ENCODE results near the gene GRHL3. TPM values are rescaled to one million over a fixed set of nuclear protein-coding genes. Genes with fewer than 3 reads are reported as not detected.

Gene GRHL3
- total RNA-seq, 1 experiment from 2014 or later, result 2.5 TPM

DNA sequence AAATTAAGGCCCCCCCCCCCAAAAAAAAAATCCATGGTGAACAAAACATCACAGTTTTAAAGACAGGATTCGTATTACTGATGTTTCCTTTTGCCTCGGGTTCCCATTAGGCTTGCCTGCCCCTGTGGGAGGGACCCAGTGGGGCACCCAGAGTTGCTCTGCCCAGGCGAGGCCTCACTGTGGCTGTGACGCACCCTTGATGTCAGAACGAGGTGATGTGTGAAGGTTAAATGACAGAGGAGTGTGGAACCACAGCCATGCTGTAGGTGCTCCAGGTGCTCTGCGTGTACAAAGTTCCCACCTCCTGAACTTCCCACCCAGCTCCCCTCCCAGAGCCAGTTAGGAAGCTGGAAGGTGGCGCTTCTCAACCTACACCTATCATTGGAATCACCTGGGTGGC, 37.9 kb downstream of the GRHL3 start (continued):
- TF ChIP-seq, protein P1, sequence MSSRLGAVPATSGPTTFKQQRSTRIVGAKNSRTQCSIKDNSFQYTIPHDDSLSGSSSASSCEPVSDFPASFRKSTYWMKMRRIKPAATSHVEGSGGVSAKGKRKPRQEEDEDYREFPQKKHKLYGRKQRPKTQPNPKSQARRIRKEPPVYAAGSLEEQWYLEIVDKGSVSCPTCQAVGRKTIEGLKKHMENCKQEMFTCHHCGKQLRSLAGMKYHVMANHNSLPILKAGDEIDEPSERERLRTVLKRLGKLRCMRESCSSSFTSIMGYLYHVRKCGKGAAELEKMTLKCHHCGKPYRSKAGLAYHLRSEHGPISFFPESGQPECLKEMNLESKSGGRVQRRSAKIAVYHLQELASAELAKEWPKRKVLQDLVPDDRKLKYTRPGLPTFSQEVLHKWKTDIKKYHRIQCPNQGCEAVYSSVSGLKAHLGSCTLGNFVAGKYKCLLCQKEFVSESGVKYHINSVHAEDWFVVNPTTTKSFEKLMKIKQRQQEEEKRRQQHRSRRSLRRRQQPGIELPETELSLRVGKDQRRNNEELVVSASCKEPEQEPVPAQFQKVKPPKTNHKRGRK (CRISPR knock-in tag; IDR thresholded peaks at IDR 0.05; ENCODE audit: borderline replicate concordance), result no peak
- TF ChIP-seq ZNF219 (CRISPR knock-in tag; IDR thresholded peaks at IDR 0.05; ENCODE audit: borderline replicate concordance) (no peak), ZNF232 (CRISPR knock-in tag; IDR thresholded peaks at IDR 0.05) (no peak), SOX15 (CRISPR knock-in tag; IDR thresholded peaks at IDR 0.05) (no peak), NR1H2 (CRISPR knock-in tag; IDR thresholded peaks at IDR 0.05) (no peak), ELF4 (CRISPR knock-in tag; IDR thresholded peaks at IDR 0.05; ENCODE audit: low read depth) (no peak), RORB (CRISPR knock-in tag; IDR thresholded peaks at IDR 0.05) (no peak), GTF2I (CRISPR knock-in tag; conservative IDR thresholded peaks at IDR 0.05) (no peak), HMGA2 (CRISPR knock-in tag; IDR thresholded peaks at IDR 0.05) (no peak)
- TF ChIP-seq, protein P2, sequence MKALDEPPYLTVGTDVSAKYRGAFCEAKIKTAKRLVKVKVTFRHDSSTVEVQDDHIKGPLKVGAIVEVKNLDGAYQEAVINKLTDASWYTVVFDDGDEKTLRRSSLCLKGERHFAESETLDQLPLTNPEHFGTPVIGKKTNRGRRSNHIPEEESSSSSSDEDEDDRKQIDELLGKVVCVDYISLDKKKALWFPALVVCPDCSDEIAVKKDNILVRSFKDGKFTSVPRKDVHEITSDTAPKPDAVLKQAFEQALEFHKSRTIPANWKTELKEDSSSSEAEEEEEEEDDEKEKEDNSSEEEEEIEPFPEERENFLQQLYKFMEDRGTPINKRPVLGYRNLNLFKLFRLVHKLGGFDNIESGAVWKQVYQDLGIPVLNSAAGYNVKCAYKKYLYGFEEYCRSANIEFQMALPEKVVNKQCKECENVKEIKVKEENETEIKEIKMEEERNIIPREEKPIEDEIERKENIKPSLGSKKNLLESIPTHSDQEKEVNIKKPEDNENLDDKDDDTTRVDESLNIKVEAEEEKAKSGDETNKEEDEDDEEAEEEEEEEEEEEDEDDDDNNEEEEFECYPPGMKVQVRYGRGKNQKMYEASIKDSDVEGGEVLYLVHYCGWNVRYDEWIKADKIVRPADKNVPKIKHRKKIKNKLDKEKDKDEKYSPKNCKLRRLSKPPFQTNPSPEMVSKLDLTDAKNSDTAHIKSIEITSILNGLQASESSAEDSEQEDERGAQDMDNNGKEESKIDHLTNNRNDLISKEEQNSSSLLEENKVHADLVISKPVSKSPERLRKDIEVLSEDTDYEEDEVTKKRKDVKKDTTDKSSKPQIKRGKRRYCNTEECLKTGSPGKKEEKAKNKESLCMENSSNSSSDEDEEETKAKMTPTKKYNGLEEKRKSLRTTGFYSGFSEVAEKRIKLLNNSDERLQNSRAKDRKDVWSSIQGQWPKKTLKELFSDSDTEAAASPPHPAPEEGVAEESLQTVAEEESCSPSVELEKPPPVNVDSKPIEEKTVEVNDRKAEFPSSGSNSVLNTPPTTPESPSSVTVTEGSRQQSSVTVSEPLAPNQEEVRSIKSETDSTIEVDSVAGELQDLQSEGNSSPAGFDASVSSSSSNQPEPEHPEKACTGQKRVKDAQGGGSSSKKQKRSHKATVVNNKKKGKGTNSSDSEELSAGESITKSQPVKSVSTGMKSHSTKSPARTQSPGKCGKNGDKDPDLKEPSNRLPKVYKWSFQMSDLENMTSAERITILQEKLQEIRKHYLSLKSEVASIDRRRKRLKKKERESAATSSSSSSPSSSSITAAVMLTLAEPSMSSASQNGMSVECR (CRISPR knock-in tag; IDR thresholded peaks at IDR 0.05; ENCODE audit: borderline replicate concordance), result no peak
- TF ChIP-seq, protein P3, sequence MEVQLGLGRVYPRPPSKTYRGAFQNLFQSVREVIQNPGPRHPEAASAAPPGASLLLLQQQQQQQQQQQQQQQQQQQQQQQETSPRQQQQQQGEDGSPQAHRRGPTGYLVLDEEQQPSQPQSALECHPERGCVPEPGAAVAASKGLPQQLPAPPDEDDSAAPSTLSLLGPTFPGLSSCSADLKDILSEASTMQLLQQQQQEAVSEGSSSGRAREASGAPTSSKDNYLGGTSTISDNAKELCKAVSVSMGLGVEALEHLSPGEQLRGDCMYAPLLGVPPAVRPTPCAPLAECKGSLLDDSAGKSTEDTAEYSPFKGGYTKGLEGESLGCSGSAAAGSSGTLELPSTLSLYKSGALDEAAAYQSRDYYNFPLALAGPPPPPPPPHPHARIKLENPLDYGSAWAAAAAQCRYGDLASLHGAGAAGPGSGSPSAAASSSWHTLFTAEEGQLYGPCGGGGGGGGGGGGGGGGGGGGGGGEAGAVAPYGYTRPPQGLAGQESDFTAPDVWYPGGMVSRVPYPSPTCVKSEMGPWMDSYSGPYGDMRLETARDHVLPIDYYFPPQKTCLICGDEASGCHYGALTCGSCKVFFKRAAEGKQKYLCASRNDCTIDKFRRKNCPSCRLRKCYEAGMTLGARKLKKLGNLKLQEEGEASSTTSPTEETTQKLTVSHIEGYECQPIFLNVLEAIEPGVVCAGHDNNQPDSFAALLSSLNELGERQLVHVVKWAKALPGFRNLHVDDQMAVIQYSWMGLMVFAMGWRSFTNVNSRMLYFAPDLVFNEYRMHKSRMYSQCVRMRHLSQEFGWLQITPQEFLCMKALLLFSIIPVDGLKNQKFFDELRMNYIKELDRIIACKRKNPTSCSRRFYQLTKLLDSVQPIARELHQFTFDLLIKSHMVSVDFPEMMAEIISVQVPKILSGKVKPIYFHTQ (CRISPR knock-in tag; IDR thresholded peaks at IDR 0.05), result no peak
- TF ChIP-seq, protein P4, sequence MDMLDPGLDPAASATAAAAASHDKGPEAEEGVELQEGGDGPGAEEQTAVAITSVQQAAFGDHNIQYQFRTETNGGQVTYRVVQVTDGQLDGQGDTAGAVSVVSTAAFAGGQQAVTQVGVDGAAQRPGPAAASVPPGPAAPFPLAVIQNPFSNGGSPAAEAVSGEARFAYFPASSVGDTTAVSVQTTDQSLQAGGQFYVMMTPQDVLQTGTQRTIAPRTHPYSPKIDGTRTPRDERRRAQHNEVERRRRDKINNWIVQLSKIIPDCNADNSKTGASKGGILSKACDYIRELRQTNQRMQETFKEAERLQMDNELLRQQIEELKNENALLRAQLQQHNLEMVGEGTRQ (CRISPR knock-in tag; IDR thresholded peaks at IDR 0.05), result no peak

DNA sequence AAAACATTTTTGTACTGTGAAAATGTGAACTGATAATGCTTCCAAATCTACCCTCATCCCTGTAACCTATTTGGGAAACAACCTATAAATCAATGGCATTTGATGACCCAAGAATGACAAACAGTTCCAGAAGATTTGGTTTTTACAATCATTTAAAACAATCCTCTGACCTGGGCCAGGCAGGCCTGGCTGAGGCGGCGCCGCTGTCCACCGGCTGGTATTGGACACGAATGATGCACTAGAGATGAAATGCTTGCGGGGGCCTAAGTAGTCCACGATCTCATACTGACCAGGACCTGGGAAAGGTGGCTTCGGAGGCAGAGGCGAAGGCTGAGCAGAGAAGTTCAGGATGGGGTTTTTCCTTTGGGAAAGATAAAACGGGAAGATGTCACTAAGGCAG, 41.5 kb downstream of the GRHL3 start:
- ChIA-PET CTCF (interaction anchor here (0.7 to 1.0 kb wide), 2 partner anchors 32 to 162 kb away, joined by 3 to 4 read pairs; no protein-coding TSS in a partner anchor), POLR2A (no interaction called here)
- H3K27ac Mint-ChIP-seq, result no peak overlapping the region
- H3K36me3 Mint-ChIP-seq, result 0 out of 2 replicates have a peak, but pooled peaks cover 4% of the 10 kb centered on the region
- DNase-seq (ENCODE audit: low spot score) (no peak), ATAC-seq (no peak)
- TF ChIP-seq, protein P4 (CRISPR knock-in tag; IDR thresholded peaks at IDR 0.05), result no peak
- TF ChIP-seq CREB1 (CRISPR knock-in tag; IDR thresholded peaks at IDR 0.05), result no peak
- no peak overlapping the region for H3K4me3 Mint-ChIP-seq
- no peaks in the 10 kb centered on the region for H3K27me3 Mint-ChIP-seq (ENCODE audit: low read depth)
- H3K4me1 Mint-ChIP-seq, result peaks cover 3% of the 10 kb centered on the region; the same call in 1 of the 2 replicates
- H3K9me3 Mint-ChIP-seq, result no peaks in the 10 kb centered on the region
